SK-N-SH (cell line): ENCODE measurements around the gene KRTAP10-8. TPM values are rescaled to one million over a fixed set of nuclear protein-coding genes. Genes with fewer than 3 reads are reported as not detected.

Experiments
- CTCF ChIA-PET: fragments of 300-600, 350-600 bp; formaldehyde crosslinking; extraction: SDS; loops from one replicate; lab custom pipeline; 2021; lab: Yijun Ruan, JAX
- POLR2A ChIA-PET: fragments of 350-600 bp; sonication (Branson Sonifier 250); formaldehyde crosslinking; extraction: SDS; loops from one replicate; lab custom pipeline; 2020; ENCODE audit warnings: antibody characterized with exemption, inconsistent platforms; lab: Yijun Ruan, JAX
- DNase-seq: peaks from one replicate; pipeline ENCODE4 v3.0.0; 2012
- H2AFZ ChIP-seq: fragments of 200-600 bp; sonication (generic); 2 replicates; pipeline ENCODE4 v1.8.1; 2016; ENCODE audit warnings: antibody characterized with exemption, mild to moderate bottlenecking, low read depth
- H3F3A ChIP-seq: fragments of 200-600 bp; sonication (generic); replicated peaks from 2 replicates; pipeline ENCODE3; 2016; ENCODE audit warnings: antibody characterized with exemption, mild to moderate bottlenecking; ENCODE audit not compliant: insufficient read depth
- H3K27ac ChIP-seq, 2 experiments: fragments of 200-500 bp in 1 of 2; fragments of 200-600 bp in 1 of 2; sonication (Bioruptor generic) in 1 of 2; sonication (generic), shearing (Covaris generic) in 1 of 2; 2 replicates each; pipeline versions ENCODE4 v1.5.1 to v1.6.1; 2014 to 2016; ENCODE audit warnings: low read depth in 2 of 2, inconsistent platforms in 1 of 2, low read length in 1 of 2, mild to moderate bottlenecking in 1 of 2, mixed read lengths in 1 of 2
- H3K27me3 ChIP-seq: fragments of 200-600 bp; sonication (generic), shearing (Covaris generic); 2 replicates; pipeline ENCODE4 v1.6.1; 2016; ENCODE audit warnings: mixed run types; ENCODE audit not compliant: insufficient read depth
- H3K36me3 ChIP-seq, 2 experiments: fragments of 200-500 bp in 1 of 2; fragments of 200-600 bp in 1 of 2; sonication (Bioruptor generic) in 1 of 2; sonication (generic) in 1 of 2; replicated peaks in 1 of 2; 2 replicates each; pipeline versions ENCODE3 to v1.5.1; 2014 to 2016; ENCODE audit warnings: low read length in 1 of 2, mild to moderate bottlenecking in 1 of 2; ENCODE audit not compliant: insufficient read depth in 2 of 2, control insufficient read depth in 1 of 2
- H3K4me1 ChIP-seq, 2 experiments: fragments of 200-500 bp in 1 of 2; fragments of 200-600 bp in 1 of 2; sonication (Bioruptor generic) in 1 of 2; sonication (generic), shearing (Covaris generic) in 1 of 2; 2 replicates each; pipeline versions ENCODE4 v1.5.1 to v1.6.1; 2014 to 2016; ENCODE audit warnings: low read depth in 1 of 2, low read length in 1 of 2, mixed run types in 1 of 2; ENCODE audit not compliant: insufficient read depth in 2 of 2, control insufficient read depth in 1 of 2
- H3K4me2 ChIP-seq: fragments of 200-600 bp; sonication (generic), shearing (Covaris generic); 2 replicates; pipeline ENCODE4 v1.6.1; 2017; ENCODE audit warnings: mixed run types
- H3K4me3 ChIP-seq, 2 experiments: fragments of 200-500 bp in 1 of 2; fragments of 200-600 bp in 1 of 2; sonication (Bioruptor generic) in 1 of 2; sonication (generic), shearing (Covaris generic) in 1 of 2; 2 replicates each; pipeline versions ENCODE4 v1.5.1 to v1.8.1; 2014 to 2016; ENCODE audit warnings: low read depth in 2 of 2, inconsistent platforms in 1 of 2, low read length in 1 of 2, mild to moderate bottlenecking in 1 of 2, mixed read lengths in 1 of 2, moderate library complexity in 1 of 2
- H3K79me2 ChIP-seq: fragments of 200-600 bp; sonication (generic); 2 replicates; pipeline ENCODE4 v1.8.1; 2017; ENCODE audit warnings: mild to moderate bottlenecking; ENCODE audit not compliant: insufficient read depth
- H3K9ac ChIP-seq: fragments of 200-600 bp; sonication (generic); 2 replicates; pipeline ENCODE4 v1.6.1; 2017; ENCODE audit warnings: mixed run types
- H3K9me2 ChIP-seq: fragments of 200-600 bp; sonication (generic); 2 replicates; pipeline ENCODE4 v1.6.1; 2017; ENCODE audit warnings: mixed run types
- H3K9me3 ChIP-seq: fragments of 200-600 bp; sonication (generic); 2 replicates; pipeline ENCODE4 v1.6.1; 2017; ENCODE audit warnings: mixed run types, mild to moderate bottlenecking, moderate library complexity
- H4K20me1 ChIP-seq: fragments of 200-600 bp; sonication (generic); 2 replicates; pipeline ENCODE4 v1.6.1; 2017; ENCODE audit warnings: mild to moderate bottlenecking, mixed run types; ENCODE audit not compliant: insufficient read depth
- CTCF ChIP-seq: fragments of 200-600 bp; sonication (generic); IDR thresholded peaks from 2 replicates; pipeline ENCODE4 v1.6.1; 2017; ENCODE audit warnings: antibody characterized with exemption, mild to moderate bottlenecking, moderate library complexity
- EP300 ChIP-seq, 2 experiments: IDR thresholded peaks; 2 replicates each; pipeline versions ENCODE4 v1.4.0 to v1.6.1; 2012; ENCODE audit warnings: borderline replicate concordance in 1 of 2, low read depth in 1 of 2, low read length in 1 of 2
- EZH2phosphoT487 ChIP-seq: fragments of 200-600 bp; sonication (generic); IDR thresholded peaks from 2 replicates; pipeline ENCODE4 v1.6.1; 2017; ENCODE audit warnings: low read depth, mixed run types, mild to moderate bottlenecking, antibody characterized with exemption, moderate library complexity, borderline replicate concordance
- FOXM1 ChIP-seq: IDR thresholded peaks from 2 replicates; pipeline ENCODE4 v1.4.0; 2012; ENCODE audit warnings: low read depth, mild to moderate bottlenecking
- GABPA ChIP-seq: IDR thresholded peaks from 2 replicates; pipeline ENCODE4 v1.4.0; 2012; ENCODE audit warnings: low read depth, mild to moderate bottlenecking
- GATA2 ChIP-seq: sonication (generic); formaldehyde crosslinking; IDR thresholded peaks from 2 replicates; pipeline ENCODE4 v1.5.0; 2020; ENCODE audit warnings: mild to moderate bottlenecking, missing genetic modification reagents
- IRF3 ChIP-seq: fragments of 150-350 bp; IDR thresholded peaks from 2 replicates; pipeline ENCODE4 v1.6.1; 2016; ENCODE audit warnings: mild to moderate bottlenecking, low read depth, low read length
- NFIC ChIP-seq: IDR thresholded peaks from 2 replicates; pipeline ENCODE4 v1.4.0; 2012; ENCODE audit warnings: borderline replicate concordance
- NRF1 ChIP-seq: IDR thresholded peaks from 2 replicates; pipeline ENCODE4 v1.6.1; 2012; ENCODE audit warnings: low read depth, mild to moderate bottlenecking, low read length
- PBX3 ChIP-seq: IDR thresholded peaks from 2 replicates; pipeline ENCODE4; 2012
- RAD21 ChIP-seq: IDR thresholded peaks from 2 replicates; pipeline ENCODE4 v1.6.1; 2012; ENCODE audit warnings: mild to moderate bottlenecking, low read length
- RCOR1 ChIP-seq: fragments of 150-350 bp; IDR thresholded peaks from 2 replicates; pipeline ENCODE4 v1.6.1; 2017; ENCODE audit warnings: antibody characterized with exemption, low read length
- REST ChIP-seq: IDR thresholded peaks from 2 replicates; pipeline ENCODE4 v1.6.1; 2012; ENCODE audit warnings: mild to moderate bottlenecking, low read depth, low read length, moderate library complexity
- SIN3A ChIP-seq: IDR thresholded peaks from 2 replicates; pipeline ENCODE4 v1.6.1; 2012; ENCODE audit warnings: low read depth, mild to moderate bottlenecking, low read length, moderate library complexity, borderline replicate concordance
- SMC3 ChIP-seq: IDR thresholded peaks from 2 replicates; pipeline ENCODE4 v1.6.1; 2012; ENCODE audit warnings: low read depth, low read length, improper control_type of control experiment
- TCF12 ChIP-seq: IDR thresholded peaks from 2 replicates; pipeline ENCODE4 v1.4.0; 2012
- TEAD4 ChIP-seq: IDR thresholded peaks from 2 replicates; pipeline ENCODE4 v1.4.0; 2012; ENCODE audit warnings: mild to moderate bottlenecking, borderline replicate concordance; ENCODE audit not compliant: insufficient read depth
- USF2 ChIP-seq: fragments of 150-350 bp; IDR thresholded peaks from 2 replicates; pipeline ENCODE4 v1.6.1; 2017; ENCODE audit warnings: antibody characterized with exemption, low read length, low read depth, borderline replicate concordance
- WGBS: methylation state at CpG from one replicate; pipeline ENCODE4 v1.1.6; 2017; ENCODE audit warnings: low lambda C conversion rate; 5-methylcytosine and 5-hydroxymethylcytosine counted together
- polyA plus RNA-seq, 3 experiments: library from polyadenylated mRNA; depleted of rRNA; stranded (reverse); fragments of >200 nt; gene quantifications; 2 replicates each; pipeline ENCODE4 v1.2.3, GENCODE V29; 2012

KRTAP10-8 gene
- polyA plus RNA-seq, 1 of the 3 experiments (the other 2 are of a cell fraction), result not detected

- Histone ChIP-seq H3K9ac (no peak overlapping the region), H3F3A (no peaks in the 10 kb centered on the region), H3K27me3 (peaks cover 11% of the 10 kb centered on the region; the same call in 1 of the 2 replicates), H3K4me1 (no peaks in the 10 kb centered on the region; a peak in 1 of 4 replicates), H3K27ac (no peak overlapping the region), H2AFZ (no peak overlapping the region), H3K36me3 (no peaks in the 10 kb centered on the region), H3K4me2 (no peak overlapping the region), H3K9me3 (peaks cover 11% of the 10 kb centered on the region; the same call in 1 of the 2 replicates), H3K9me2 (no peaks in the 10 kb centered on the region), H3K79me2 (no peaks in the 10 kb centered on the region), H3K4me3 (no peak overlapping the region), H4K20me1 (no peaks in the 10 kb centered on the region)
- ChIA-PET CTCF (interaction anchor here (4.4 kb wide), 1 partner anchor 165 kb away, joined by 15 read pairs; no protein-coding TSS in a partner anchor), POLR2A (no interaction called here)
- TF ChIP-seq EP300 (IDR thresholded peaks at IDR 0.05; ENCODE audit: borderline replicate concordance in 1 of 2, low read depth in 1 of 2, low read length in 1 of 2), result no peak
- TF ChIP-seq GABPA, result no peak
- TF ChIP-seq NFIC, result no peak
- TF ChIP-seq GATA2 (CRISPR knock-in tag), result no peak
- DNase-seq, result no peak
- WGBS, result 13% methylated on average over 9 of the region's 18 CpGs
These were observed 17.0 kb downstream of the KRTAP10-8 start for GRCh38 chr21:44628707-44629391.

DNA sequence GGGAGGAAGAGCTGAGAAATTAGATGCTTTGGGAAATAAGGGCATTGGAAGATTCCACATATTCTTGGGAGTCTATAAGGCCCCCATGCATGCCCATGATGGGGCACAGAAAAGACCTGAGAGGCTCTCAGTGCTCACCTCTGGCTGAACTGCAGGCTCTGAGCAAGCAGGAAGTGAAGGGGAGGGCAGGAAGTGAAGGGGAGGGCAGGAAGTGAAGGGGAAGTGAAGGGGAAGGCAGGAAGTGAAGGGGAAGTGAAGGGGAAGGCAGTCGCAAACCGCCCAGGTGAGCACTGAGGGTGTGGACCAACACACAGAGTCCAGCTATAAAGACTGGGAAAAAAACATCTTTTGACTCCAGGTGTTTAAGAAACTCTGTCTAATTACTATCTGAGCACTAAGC, 18.6 kb downstream of the KRTAP10-8 start:
- no peak overlapping the region for H3K9ac ChIP-seq
- H3K9me2 ChIP-seq, result no peaks in the 10 kb centered on the region
- 0 out of 2 replicates have a peak, but pooled peaks cover 6% of the 10 kb centered on the region for H3K9me3 ChIP-seq
- no peak overlapping the region for H3K4me2 ChIP-seq
- H3K27me3 ChIP-seq, result peaks cover 11% of the 10 kb centered on the region; the same call in 1 of the 2 replicates
- WGBS, result 86% methylated on average over 2 of the region's 2 CpGs
- H4K20me1 ChIP-seq, result no peaks in the 10 kb centered on the region
- H3K79me2 ChIP-seq, result no peaks in the 10 kb centered on the region
- H3K36me3 ChIP-seq, result no peaks in the 10 kb centered on the region
- H3K4me3 ChIP-seq, result no peak overlapping the region
- H2AFZ ChIP-seq, result no peak overlapping the region
- no peaks in the 10 kb centered on the region; a peak in 1 of 4 replicates for H3K4me1 ChIP-seq
- H3F3A ChIP-seq, result no peaks in the 10 kb centered on the region
- CTCF ChIA-PET, result no interaction called here
- no peak for DNase-seq
- POLR2A ChIA-PET, result no interaction called here
- no peak overlapping the region for H3K27ac ChIP-seq
- no peak for TF ChIP-seq REST
- TF ChIP-seq NFIC, result no peak
- no peak for TF ChIP-seq CTCF
- TF ChIP-seq FOXM1, result no peak
- TF ChIP-seq GATA2 (CRISPR knock-in tag), result no peak
- TF ChIP-seq RCOR1, result no peak
- no peak for TF ChIP-seq EZH2phosphoT487
- no peak for TF ChIP-seq NRF1
- no peak for TF ChIP-seq RAD21
- TF ChIP-seq PBX3, result no peak
- no peak for TF ChIP-seq TEAD4
- TF ChIP-seq TCF12, result no peak
- no peak for TF ChIP-seq USF2
- TF ChIP-seq SIN3A, result no peak
- no peak for TF ChIP-seq IRF3
- no peak for TF ChIP-seq SMC3
